GM20431 (cell line): ENCODE data around the gene LSAMP.

Source experiments
- in situ Hi-C: fragments of 300-500 bp; cut with MseI, MboI; formaldehyde crosslinking; loops from one replicate; pipeline ENCODE4 v1.15.0; 2020; ENCODE audit warnings: low sequenced_read_pairs; ENCODE audit not compliant: unreplicated experiment

Gene LSAMP

DNA sequence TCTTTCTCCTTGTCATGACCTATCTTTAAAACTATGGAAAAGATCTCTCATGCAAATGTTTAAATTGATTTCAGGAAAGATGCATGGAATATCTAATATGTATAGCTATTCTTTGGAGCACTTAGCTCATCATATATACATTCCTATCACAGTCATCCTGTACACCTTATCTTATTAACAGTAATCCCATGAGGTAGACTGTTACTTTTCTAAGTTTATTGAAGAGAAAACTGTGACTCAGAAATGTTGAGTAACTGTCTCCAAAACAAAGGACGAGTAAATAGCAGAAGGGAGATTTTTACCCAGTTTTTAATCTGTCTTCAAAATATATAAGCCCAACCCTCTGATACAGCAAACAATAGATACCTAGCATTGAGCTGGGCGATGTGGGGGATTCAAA, 513.7 kb downstream of the LSAMP start:
- in situ Hi-C loops = no loop called here

GRCh38 chr3:115930922-115931321, 514.4 kb downstream of the LSAMP start:
- in situ Hi-C loops = no loop called here

DNA sequence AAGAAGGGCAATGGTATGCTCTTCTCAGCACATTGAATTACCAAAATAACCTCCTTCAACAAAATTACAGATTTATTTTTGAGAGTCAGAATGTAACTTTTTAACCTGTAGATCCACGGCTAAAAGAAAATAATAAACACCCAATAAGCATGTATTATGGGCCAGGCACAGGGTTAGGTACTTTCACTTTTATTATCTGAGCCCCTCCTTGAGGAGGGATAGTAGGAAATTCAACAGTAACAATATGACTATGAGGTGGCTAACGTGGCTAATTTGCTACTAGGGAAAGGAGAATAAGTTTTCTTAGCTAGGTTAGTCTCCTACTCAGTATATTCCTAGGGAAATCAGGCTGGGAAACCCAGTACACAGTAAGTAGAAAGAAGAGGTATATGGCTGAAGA, 515.1 kb downstream of the LSAMP start:
- in situ Hi-C loops = no loop called here

GRCh38 chr3:115928376-115928775, 516.9 kb downstream of the LSAMP start:
- in situ Hi-C loops = no loop called here

DNA sequence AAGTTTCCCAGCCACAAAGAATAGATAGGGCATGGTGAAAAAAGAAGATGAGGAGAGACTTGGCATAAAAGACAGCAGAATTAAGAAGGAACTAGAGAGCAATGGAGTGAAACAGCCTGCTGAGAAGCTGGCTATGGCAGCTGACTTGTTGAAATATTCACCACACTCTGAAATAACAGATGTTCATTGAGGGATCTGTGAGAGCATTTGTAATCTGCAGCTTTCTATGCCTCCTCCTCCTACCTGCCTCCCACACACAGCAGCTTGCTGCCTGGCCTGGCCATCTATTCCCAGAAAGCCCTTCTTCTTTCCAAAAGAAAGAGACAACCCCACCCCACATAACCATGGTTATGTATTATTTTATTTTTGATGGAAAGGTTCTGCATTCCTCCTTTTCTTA, 518.1 kb downstream of the LSAMP start:
- in situ Hi-C loops = no loop called here

DNA sequence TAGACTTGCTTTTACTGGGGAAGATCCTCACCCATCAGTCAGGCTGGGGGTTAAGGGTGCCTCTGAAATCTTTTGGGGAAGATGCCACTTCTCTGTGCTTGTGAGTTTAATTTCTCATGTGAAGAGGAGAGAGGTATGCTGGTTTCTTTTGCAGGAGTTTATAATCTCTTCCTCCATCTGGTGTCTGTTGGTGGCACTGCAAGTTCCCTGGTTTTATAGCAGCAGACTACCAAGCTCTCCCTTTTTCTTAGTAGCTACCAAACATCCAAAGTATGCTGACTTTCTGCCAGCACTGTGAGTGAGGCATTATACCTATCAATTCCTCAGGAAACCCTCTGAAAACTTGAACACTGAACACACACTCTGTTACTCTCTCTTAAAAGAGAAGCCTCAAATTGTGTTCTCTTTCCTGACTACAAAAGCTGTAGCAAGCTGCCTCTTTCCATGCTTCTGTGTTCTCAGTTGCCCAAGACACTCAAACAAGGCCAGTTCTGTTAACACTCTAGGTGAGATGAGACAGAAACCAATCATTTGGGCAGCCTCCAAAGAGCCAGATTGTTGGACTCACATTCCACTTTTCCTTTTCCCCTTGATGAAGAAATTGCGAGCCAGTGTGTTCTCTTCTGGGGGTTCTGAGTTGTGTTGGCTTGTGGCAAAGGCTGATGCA, 522.5 kb downstream of the LSAMP start:
- in situ Hi-C loops = no loop called here

- in situ Hi-C loops = no loop called here
These were observed 523.6 kb downstream of the LSAMP start for GRCh38 chr3:115921711-115922110.

DNA sequence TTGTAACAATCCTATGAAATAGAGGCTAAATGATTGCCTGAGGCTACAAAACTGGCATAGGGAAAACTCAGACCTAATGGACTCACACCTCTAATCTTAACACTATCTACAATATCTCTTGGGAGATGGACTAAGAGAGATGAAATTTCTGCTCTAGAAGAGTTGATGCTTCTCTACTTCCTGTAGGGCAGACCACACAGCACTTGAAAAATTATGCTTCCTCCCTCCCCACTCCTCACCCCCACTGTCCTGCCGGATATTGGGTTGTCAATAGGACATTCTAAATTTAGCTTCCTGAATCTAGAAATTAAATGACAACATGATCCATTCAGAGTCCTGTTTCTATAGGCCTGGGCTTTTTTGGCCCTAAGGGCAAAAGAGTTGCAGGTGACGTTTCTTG, 526.4 kb downstream of the LSAMP start:
- in situ Hi-C loops = no loop called here

GRCh38 chr3:115916866-115917265, 528.4 kb downstream of the LSAMP start:
- in situ Hi-C loops = no loop called here

- in situ Hi-C loops = no loop called here
These were observed 530.2 kb downstream of the LSAMP start for GRCh38 chr3:115915061-115915460.

DNA sequence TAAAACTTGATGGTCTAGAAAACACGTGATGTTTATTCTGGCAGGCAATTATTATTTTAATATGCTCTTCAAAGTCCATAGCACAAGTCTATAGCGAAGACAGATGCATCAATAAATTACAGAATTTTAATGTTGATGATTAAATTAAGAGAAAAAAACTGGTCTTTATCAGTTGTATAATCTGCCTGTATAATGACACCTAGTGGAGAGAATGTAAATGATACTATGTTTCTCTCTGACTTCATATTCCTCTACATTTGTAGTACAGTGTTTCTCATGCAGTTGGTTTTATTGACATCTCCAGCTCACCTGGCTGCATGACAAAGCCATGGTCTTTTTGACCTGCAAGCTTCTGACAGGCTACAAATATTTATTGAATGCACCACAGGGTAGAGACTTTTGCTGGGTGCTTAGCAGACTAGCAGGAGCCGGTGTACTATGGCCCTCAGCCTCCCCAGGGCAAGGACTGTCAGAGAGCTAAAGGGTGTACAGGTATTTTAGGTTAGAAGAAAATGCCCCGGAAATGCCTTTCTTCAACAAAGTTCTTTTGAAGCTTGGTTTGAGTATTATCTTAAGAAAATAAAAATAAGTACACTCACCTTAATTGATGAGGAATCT, 532.1 kb downstream of the LSAMP start:
- in situ Hi-C loops = no loop called here

- in situ Hi-C loops = no loop called here
These were observed 532.9 kb downstream of the LSAMP start for GRCh38 chr3:115912372-115912771.

DNA sequence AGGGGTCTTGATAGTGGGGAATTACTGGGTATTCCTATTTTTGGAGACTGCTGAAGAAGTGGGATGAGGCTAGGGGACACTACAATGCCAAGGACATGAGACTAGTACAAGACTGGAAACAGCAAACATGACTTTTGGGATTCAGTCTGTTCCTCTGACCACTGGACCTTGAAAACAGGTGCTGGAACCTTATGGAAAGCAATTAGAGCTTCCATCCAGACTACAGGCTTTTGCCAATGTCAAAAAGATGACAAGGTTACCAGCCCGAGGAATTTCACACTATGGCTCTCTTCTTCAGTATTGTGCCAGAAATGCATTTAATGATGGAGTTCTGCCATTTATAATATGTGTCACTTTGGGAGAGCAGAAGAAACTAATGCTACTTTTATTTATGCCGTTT, 539.4 kb downstream of the LSAMP start:
- in situ Hi-C loops = no loop called here

- in situ Hi-C loops = no loop called here
These were observed 541.4 kb downstream of the LSAMP start for GRCh38 chr3:115903843-115904242.

- in situ Hi-C loops = no loop called here
These were observed 544.3 kb downstream of the LSAMP start for GRCh38 chr3:115901008-115901407.

- in situ Hi-C loops = no loop called here
These were observed 545.8 kb downstream of the LSAMP start for GRCh38 chr3:115899535-115899934.

- in situ Hi-C loops = no loop called here
These were observed 546.5 kb downstream of the LSAMP start for GRCh38 chr3:115898656-115899410.

DNA sequence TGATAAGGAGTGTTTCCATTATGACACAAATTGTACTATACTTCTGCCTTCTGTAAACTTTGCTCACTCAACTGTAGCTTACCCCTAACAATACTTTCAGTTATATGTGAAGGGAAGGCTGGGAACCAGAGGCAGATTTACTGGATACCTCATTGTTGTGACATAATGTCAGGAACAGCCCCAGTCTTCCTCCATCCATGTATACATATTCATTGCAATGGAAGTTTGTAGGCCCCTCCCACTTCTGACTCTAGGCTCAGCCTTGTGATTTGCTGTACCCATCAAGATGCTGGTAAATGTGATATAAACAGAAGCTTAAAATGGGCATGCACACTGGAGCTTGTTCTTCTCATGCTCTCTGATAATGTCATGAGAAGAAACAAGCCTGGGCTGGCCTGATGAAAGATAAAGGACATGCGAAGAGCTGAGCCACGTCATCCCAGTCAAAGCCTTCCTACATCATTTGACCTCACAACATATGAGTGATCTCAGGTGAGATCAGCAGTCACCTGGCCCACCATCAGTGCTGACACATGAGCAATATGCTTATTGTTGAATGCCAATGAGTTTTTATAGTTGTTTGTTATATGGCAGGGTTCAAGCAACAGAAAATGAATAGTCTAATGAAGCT, 554.2 kb downstream of the LSAMP start:
- in situ Hi-C loops = no loop called here

DNA sequence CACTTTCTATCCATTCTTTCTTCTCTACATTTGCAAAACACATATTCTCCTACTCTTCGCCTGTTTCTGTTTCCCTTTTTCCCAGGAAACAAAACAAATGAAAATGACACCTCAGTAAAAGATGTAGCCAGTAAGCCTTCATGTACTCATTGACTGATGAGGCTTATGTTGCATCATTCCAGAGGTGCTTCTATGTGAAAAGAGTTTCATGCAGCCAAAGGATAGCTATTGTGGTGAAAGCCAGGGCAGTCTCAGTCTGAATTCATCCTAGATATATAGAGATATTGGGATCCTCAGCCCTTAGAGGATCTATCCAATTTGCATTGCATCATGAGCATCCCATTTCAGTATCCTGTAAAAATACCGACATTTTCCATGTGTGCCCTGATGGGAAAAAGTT, 554.7 kb downstream of the LSAMP start:
- in situ Hi-C loops = no loop called here

DNA sequence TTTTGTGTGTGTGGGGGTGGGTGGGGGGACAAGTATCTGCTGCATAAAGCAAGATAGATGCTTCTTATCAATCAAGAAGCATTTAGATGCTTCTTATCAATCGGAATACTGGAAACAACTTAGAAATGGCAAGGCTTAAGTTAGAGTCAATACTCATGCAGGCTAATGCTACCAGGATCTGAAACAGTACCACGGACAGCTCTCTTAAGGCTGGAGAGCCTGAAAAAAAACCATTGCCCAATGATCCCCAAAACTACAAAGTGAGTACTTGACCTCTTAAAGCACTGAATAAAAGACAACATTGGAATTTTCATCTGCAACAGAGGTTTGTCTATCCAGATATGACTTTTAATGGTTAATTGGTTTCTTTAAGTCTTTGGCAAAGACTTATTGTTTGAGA, 559.7 kb downstream of the LSAMP start:
- in situ Hi-C loops = no loop called here

GRCh38 chr3:115877615-115877899, 567.7 kb downstream of the LSAMP start:
- in situ Hi-C loops = no loop called here
